Fibroblast of lung (primary cell): Measurements from ENCODE around the gene VRK2. TPM values are rescaled to one million over a fixed set of nuclear protein-coding genes. Genes with fewer than 3 reads are reported as not detected.

Experiments
- DNase-seq, 2 donors: peaks; one replicate each; pipeline versions ENCODE4 v3.0.0 to v3.0.0-alpha.2; 2010; ENCODE audit warnings: low read depth in 2 of 2
- H2AFZ ChIP-seq: 2 replicates; pipeline ENCODE4 v1.5.1; 2012; ENCODE audit warnings: low read length, control low read depth, inconsistent platforms
- H3K27ac ChIP-seq: 2 replicates; pipeline ENCODE4 v1.5.1; 2011; ENCODE audit warnings: low read length, control low read depth; ENCODE audit not compliant: insufficient read depth
- H3K27me3 ChIP-seq: 2 replicates; pipeline ENCODE4 v1.5.1; 2011; ENCODE audit warnings: mild to moderate bottlenecking, low read length; ENCODE audit not compliant: control insufficient read depth, insufficient read depth
- H3K36me3 ChIP-seq: 2 replicates; pipeline ENCODE4 v1.5.1; 2011; ENCODE audit warnings: low read length; ENCODE audit not compliant: control insufficient read depth, insufficient read depth
- H3K4me1 ChIP-seq: 2 replicates; pipeline ENCODE4 v1.5.1; 2011; ENCODE audit warnings: low read length; ENCODE audit not compliant: control insufficient read depth, insufficient read depth; ENCODE audit errors: extremely low read depth
- H3K4me2 ChIP-seq: 2 replicates; pipeline ENCODE4 v1.5.1; 2011; ENCODE audit warnings: low read length, control low read depth; ENCODE audit not compliant: insufficient read depth; ENCODE audit errors: extremely low read depth
- H3K4me3 ChIP-seq, 4 experiments: fragments of 200-600 bp in 1 of 4; sonication (generic) in 1 of 4; replicated peaks in 1 of 4; 2 replicates each; pipeline ENCODE4 v1.5.1; 2011 to 2016; ENCODE audit warnings: low read length in 4 of 4, low read depth in 3 of 4, mild to moderate bottlenecking in 3 of 4, control low read depth in 2 of 4, inconsistent platforms in 1 of 4, mixed read lengths in 1 of 4; ENCODE audit not compliant: insufficient read depth in 1 of 4; ENCODE audit errors: control extremely low read depth in 1 of 4
- H3K79me2 ChIP-seq: 2 replicates; pipeline ENCODE4 v1.5.1; 2012; ENCODE audit warnings: mild to moderate bottlenecking, low read length, inconsistent platforms; ENCODE audit not compliant: control insufficient read depth, insufficient read depth
- H3K9ac ChIP-seq: 2 replicates; pipeline ENCODE4 v1.5.1; 2011; ENCODE audit warnings: mild to moderate bottlenecking, low read length, control low read depth; ENCODE audit not compliant: insufficient read depth
- H3K9me3 ChIP-seq: 2 replicates; pipeline ENCODE4 v1.5.1; 2012; ENCODE audit warnings: low read depth, low read length; ENCODE audit not compliant: control insufficient read depth, insufficient read depth
- H4K20me1 ChIP-seq: 2 replicates; pipeline ENCODE4 v1.5.1; 2011; ENCODE audit warnings: low read length; ENCODE audit not compliant: control insufficient read depth, insufficient read depth; ENCODE audit errors: extremely low read depth
- EZH2 ChIP-seq: IDR thresholded peaks from 2 replicates; pipeline ENCODE4 v1.5.1; 2012; ENCODE audit warnings: low read length, control low read depth, mild to moderate bottlenecking; ENCODE audit errors: missing control alignments
- polyA plus RNA-seq, 2 donors: library from polyadenylated mRNA; depleted of rRNA in 1 of 2; stranded (reverse) in 1 of 2; unstranded in 1 of 2; fragments of >200 nt; gene quantifications; 2 replicates each; pipeline ENCODE4 v1.2.1, GENCODE V29; 2011 to 2012; ENCODE audit warnings: missing spikeins in 1 of 2
- total RNA-seq: library from RNA; depleted of rRNA; stranded (reverse); fragments of >200 nt; gene quantifications from 2 replicates; pipeline ENCODE4 v1.2.1, GENCODE V29; 2014
- TF ChIP-seq, protein P1 (sequence below), 2 donors: IDR thresholded peaks in 1 of 2; conservative IDR thresholded peaks in 1 of 2; 1 replicate in 1 of 2; 2 replicates in 1 of 2; pipeline ENCODE4 v1.5.1; 2011 to 2012; ENCODE audit warnings: low read length in 2 of 2, control low read depth in 1 of 2, inconsistent platforms in 1 of 2, low read depth in 1 of 2, mild to moderate bottlenecking in 1 of 2

Gene VRK2
- total and polyA plus RNA-seq, 2 donors (not counting 1 experiment from before 2014, with no cell fraction given), result 23.8 to 24.3 TPM

DNA sequence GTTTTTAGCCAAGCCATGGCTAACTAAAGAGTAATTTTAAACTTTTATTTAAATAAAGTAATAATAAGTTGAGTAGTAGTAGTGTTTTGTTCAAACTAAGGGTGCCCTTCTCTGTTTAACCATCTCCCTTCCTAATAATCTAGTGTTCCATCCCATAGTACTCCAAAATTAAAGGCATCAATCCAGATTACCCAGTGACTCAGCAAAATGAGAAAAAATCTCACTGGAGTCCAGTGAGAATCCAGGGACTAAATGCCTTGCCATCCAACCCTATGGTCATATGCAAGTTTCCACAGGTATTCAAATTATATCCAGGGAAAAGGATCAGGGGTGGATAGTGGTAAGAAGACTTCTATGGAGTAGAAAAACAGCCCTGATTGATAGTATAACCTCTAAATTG is 19.6 kb upstream of the VRK2 start:
- no peaks in the 10 kb centered on the region for H3K9me3 ChIP-seq
- H3K4me3 ChIP-seq, result no peak overlapping the region
- H3K27me3 ChIP-seq, result no peaks in the 10 kb centered on the region
- H3K4me1 ChIP-seq, result no peaks in the 10 kb centered on the region
- H3K27ac ChIP-seq, result no peak overlapping the region
- no peaks in the 10 kb centered on the region for H4K20me1 ChIP-seq
- no peaks in the 10 kb centered on the region for H3K36me3 ChIP-seq
- H3K9ac ChIP-seq, result no peak overlapping the region
- DNase-seq, result no peak
- TF ChIP-seq EZH2, result no peak
- TF ChIP-seq, protein P1, sequence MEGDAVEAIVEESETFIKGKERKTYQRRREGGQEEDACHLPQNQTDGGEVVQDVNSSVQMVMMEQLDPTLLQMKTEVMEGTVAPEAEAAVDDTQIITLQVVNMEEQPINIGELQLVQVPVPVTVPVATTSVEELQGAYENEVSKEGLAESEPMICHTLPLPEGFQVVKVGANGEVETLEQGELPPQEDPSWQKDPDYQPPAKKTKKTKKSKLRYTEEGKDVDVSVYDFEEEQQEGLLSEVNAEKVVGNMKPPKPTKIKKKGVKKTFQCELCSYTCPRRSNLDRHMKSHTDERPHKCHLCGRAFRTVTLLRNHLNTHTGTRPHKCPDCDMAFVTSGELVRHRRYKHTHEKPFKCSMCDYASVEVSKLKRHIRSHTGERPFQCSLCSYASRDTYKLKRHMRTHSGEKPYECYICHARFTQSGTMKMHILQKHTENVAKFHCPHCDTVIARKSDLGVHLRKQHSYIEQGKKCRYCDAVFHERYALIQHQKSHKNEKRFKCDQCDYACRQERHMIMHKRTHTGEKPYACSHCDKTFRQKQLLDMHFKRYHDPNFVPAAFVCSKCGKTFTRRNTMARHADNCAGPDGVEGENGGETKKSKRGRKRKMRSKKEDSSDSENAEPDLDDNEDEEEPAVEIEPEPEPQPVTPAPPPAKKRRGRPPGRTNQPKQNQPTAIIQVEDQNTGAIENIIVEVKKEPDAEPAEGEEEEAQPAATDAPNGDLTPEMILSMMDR (conservative IDR thresholded peaks at IDR 0.05 in 1 of 2, IDR thresholded peaks at IDR 0.05 in 1 of 2; ENCODE audit: low read depth in 1 of 2, low read length in 2 of 2), result no peak
- H2AFZ ChIP-seq, result no peak overlapping the region
- H3K4me2 ChIP-seq, result no peak overlapping the region
- no peaks in the 10 kb centered on the region for H3K79me2 ChIP-seq

DNA sequence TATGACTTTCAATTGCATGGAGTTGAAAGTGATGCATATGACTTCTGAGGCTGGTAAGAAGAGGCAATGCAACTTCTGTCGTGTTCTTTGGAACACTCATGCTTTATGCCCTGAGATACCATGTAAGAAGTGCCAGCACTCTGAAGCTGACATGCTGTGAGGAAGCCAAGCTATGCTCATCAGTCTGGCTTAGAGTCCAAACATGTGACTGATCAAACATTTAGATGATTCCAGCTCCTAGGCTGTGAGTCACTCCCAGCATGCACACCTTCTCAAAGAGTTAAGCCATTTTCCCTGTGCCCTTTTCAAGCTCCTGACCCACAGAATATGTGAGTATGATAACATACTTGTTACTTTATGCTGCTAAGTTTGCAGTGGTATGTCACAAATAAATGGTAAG is 15.8 kb upstream of the VRK2 start:
- no peak for TF ChIP-seq EZH2
- TF ChIP-seq, protein P1 (conservative IDR thresholded peaks at IDR 0.05 in 1 of 2, IDR thresholded peaks at IDR 0.05 in 1 of 2; ENCODE audit: low read depth in 1 of 2, low read length in 2 of 2), result no peak
- Histone ChIP-seq H3K4me1 (no peaks in the 10 kb centered on the region), H3K9ac (no peak overlapping the region), H3K27me3 (no peaks in the 10 kb centered on the region), H3K4me2 (no peak overlapping the region), H3K27ac (no peak overlapping the region), H2AFZ (peak overlapping the region; percentile 4), H3K36me3 (no peaks in the 10 kb centered on the region), H3K9me3 (no peaks in the 10 kb centered on the region), H3K4me3 (no peak overlapping the region), H3K79me2 (no peaks in the 10 kb centered on the region), H4K20me1 (no peaks in the 10 kb centered on the region)
- peak in 1 of 2 donors; percentile 43 for DNase-seq

DNA sequence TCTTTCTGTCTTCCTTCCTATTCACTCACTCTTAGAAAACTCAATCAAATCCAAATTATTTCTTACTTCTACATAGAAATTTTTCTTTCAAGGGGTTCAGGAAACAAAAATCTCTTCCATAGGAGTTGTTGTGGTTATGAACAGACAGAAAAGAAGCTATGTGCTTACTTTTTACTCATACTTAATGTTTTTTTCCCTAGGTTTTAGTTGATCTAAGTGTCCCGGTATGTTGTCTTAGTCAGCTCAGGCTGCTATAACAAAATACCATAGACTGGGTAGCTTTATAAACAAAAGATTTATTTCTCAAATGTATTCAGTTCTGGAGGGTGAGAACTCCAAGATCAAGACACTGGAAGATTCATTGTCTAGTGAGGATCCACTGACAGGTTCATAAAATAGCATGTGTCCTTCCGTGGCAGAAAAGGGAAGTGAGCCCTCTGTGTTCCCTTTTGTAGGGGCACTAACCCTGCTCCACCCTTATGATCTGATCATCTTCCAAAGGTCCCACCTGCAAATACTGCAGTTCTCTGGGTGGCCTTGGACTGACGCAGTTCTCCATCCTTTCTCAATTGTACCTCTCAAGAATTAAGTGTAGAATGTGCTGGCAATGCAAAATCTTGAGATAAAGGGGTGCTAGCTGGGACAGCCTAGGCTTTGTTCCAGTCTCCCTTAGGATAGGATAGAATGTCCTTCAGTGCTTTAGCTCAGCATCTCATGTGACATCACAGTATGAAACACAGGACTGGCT is 14.4 kb upstream of the VRK2 start:
- no peaks in the 10 kb centered on the region for H3K9me3 ChIP-seq
- peak in 1 of 2 donors; percentile 76 for DNase-seq
- no peaks in the 10 kb centered on the region for H3K27me3 ChIP-seq
- no peaks in the 10 kb centered on the region for H3K79me2 ChIP-seq
- no peak overlapping the region for H3K27ac ChIP-seq
- TF ChIP-seq, protein P1 (conservative IDR thresholded peaks at IDR 0.05 in 1 of 2, IDR thresholded peaks at IDR 0.05 in 1 of 2; ENCODE audit: low read depth in 1 of 2, low read length in 2 of 2), result no peak
- no peak for TF ChIP-seq EZH2
- no peak overlapping the region for H3K4me3 ChIP-seq
- no peaks in the 10 kb centered on the region for H3K36me3 ChIP-seq
- no peaks in the 10 kb centered on the region for H3K4me1 ChIP-seq
- no peak overlapping the region for H3K4me2 ChIP-seq
- no peaks in the 10 kb centered on the region for H4K20me1 ChIP-seq
- H2AFZ ChIP-seq, result no peak overlapping the region
- H3K9ac ChIP-seq, result no peak overlapping the region
